ENCODE measurements around the gene AVPR2. TPM values are rescaled to one million over a fixed set of nuclear protein-coding genes. Genes with fewer than 3 reads are reported as not detected.

Gene AVPR2
- total RNA-seq, 1 experiment from 2014 or later = 3.2 TPM

GRCh38 chrX:153947009-153947769 is 42.7 kb downstream of the AVPR2 start:
- no peaks in the 10 kb centered on the region for H3K4me1 ChIP-seq (replicated peaks; ENCODE audit: insufficient read depth)
- H3K9me3 ChIP-seq (ENCODE audit: insufficient read depth, low read depth) = no peaks in the 10 kb centered on the region
- H3K27me3 ChIP-seq (ENCODE audit: insufficient read depth, low read depth) = no peaks in the 10 kb centered on the region
- ChIA-PET POLR2A (ENCODE audit: unreplicated experiment) (interaction anchor here (0.6 to 0.7 kb wide), 2 partner anchors 540 to 584 kb away, joined by 3 to 20 read pairs; no protein-coding TSS in a partner anchor), CTCF (interaction anchor here (0.7 to 1.1 kb wide), 2 partner anchors 19 to 20 kb away, joined by 3 to 8 read pairs; no protein-coding TSS in a partner anchor)
- no peaks in the 10 kb centered on the region for H3K36me3 ChIP-seq (ENCODE audit: low read depth)
- TF ChIP-seq CTCF (conservative IDR thresholded peaks at IDR 0.05) = peak; percentile 83
- no peak for TF ChIP-seq EZH2 (IDR thresholded peaks at IDR 0.05; ENCODE audit: low read depth)
- H3K4me3 ChIP-seq = no peak overlapping the region
- H3F3A ChIP-seq (ENCODE audit: insufficient read depth, low read depth) = peaks cover 7% of the 10 kb centered on the region
- H3K27ac ChIP-seq = no peak overlapping the region
- no peak overlapping the region for H2AFZ ChIP-seq
- no peak overlapping the region for H3K4me2 ChIP-seq
- DNase-seq = peak; percentile 58 to 86
- no peaks in the 10 kb centered on the region for H3K79me2 ChIP-seq (ENCODE audit: low read depth)
- BruUV-seq (replicated peaks) = no TSS peak
- intact Hi-C loops (cut with micrococcal nuclease; ENCODE audit: unreplicated experiment) = loop anchor here (1.0 to 5.0 kb wide), 5 partner anchors 23 to 990 kb away; partner anchors contain the start of gene PLXNB3
- no peaks in the 10 kb centered on the region for H4K20me1 ChIP-seq (ENCODE audit: insufficient read depth)
- no peaks in the 10 kb centered on the region for H3K9me2 ChIP-seq (ENCODE audit: insufficient read depth)

- Histone ChIP-seq H2AFZ (no peak overlapping the region), H3K27ac (no peak overlapping the region), H3K79me2 (ENCODE audit: low read depth) (no peaks in the 10 kb centered on the region), H3K27me3 (ENCODE audit: insufficient read depth, low read depth) (no peaks in the 10 kb centered on the region), H4K20me1 (ENCODE audit: insufficient read depth) (peaks cover 7% of the 10 kb centered on the region; the same call in 1 of the 2 replicates), H3K4me1 (replicated peaks; ENCODE audit: insufficient read depth) (no peaks in the 10 kb centered on the region), H3K9me2 (ENCODE audit: insufficient read depth) (no peaks in the 10 kb centered on the region), H3K4me3 (no peak overlapping the region), H3F3A (ENCODE audit: insufficient read depth, low read depth) (peaks cover 7% of the 10 kb centered on the region), H3K4me2 (no peak overlapping the region), H3K9me3 (ENCODE audit: insufficient read depth, low read depth) (no peaks in the 10 kb centered on the region), H3K36me3 (ENCODE audit: low read depth) (no peaks in the 10 kb centered on the region)
- no peak for DNase-seq
- TF ChIP-seq EZH2 (IDR thresholded peaks at IDR 0.05; ENCODE audit: low read depth) (no peak), CTCF (conservative IDR thresholded peaks at IDR 0.05) (no peak)
- no TSS peak for BruUV-seq (replicated peaks)
- intact Hi-C loops (cut with micrococcal nuclease; ENCODE audit: unreplicated experiment) = loop anchor here (5.0 kb wide), 2 partner anchors 391 to 991 kb away; no protein-coding TSS in a partner anchor
- ChIA-PET POLR2A (ENCODE audit: unreplicated experiment) (no interaction called here), CTCF (interaction anchor here (0.6 to 0.8 kb wide), 3 partner anchors 30 to 500 kb away, joined by 4 to 5 read pairs (median 4); no protein-coding TSS in a partner anchor)
Measured at GRCh38 chrX:153948002-153948466, 43.6 kb downstream of the AVPR2 start.

DNA sequence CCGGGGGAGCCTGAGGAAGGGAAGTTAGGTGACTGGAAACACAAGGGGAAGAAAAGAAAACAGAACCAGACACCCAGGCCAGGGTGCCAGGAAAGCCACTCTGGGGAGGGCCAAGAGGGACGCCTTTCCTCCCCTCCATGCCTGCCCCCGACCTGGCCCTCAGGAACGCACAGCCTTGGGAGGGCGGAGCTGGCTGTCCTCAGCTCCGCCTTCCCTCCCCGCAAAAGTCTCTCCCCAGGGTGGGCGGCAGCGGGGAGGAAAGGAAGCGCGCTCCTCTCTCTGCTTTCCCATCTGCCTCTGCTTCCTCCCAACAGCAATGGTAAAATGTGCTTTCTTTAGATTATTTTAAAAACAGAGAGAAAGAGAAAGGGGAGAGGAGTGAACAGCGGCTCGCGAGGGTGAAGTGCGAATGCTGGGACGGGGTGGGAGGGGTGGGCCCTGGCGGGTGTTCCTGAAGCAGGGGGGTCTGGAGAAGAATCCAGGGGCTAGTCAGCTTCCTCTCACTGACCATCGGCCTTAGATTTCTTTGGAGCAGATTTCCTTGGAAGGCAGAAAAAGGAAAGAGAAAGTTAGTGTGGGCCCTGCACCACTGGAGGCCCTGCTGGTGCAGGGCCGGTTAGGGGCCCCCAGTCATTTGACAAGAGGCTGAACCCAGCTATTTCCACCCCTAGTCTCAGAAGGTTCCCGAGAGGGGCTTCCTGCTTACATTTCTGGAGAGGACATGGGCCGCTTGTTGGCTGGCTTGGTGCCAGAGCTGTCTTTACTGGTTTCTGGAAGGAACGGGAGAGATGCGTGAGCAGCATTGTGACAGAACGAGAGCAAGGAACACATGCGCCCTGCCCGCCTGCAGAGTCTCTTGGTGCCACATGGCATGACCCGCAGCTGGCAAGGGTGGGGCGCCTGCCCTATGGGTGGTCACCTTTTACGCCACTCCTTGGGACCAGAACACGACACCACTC is 44.7 kb downstream of the AVPR2 start:
- Histone ChIP-seq H3K4me3 (no peak overlapping the region), H4K20me1 (ENCODE audit: insufficient read depth) (peaks cover 9% of the 10 kb centered on the region; the same call in 1 of the 2 replicates), H3K27me3 (ENCODE audit: insufficient read depth, low read depth) (no peaks in the 10 kb centered on the region), H3K4me2 (no peak overlapping the region), H3K79me2 (ENCODE audit: low read depth) (no peaks in the 10 kb centered on the region), H3K27ac (no peak overlapping the region), H3F3A (ENCODE audit: insufficient read depth, low read depth) (peaks cover 7% of the 10 kb centered on the region), H3K4me1 (replicated peaks; ENCODE audit: insufficient read depth) (no peaks in the 10 kb centered on the region), H2AFZ (no peak overlapping the region), H3K9me2 (ENCODE audit: insufficient read depth) (no peaks in the 10 kb centered on the region), H3K9me3 (ENCODE audit: insufficient read depth, low read depth) (no peaks in the 10 kb centered on the region), H3K36me3 (ENCODE audit: low read depth) (no peaks in the 10 kb centered on the region)
- TF ChIP-seq EZH2 (IDR thresholded peaks at IDR 0.05; ENCODE audit: low read depth) (no peak), CTCF (conservative IDR thresholded peaks at IDR 0.05) (no peak)
- BruUV-seq (replicated peaks) = TSS peak; percentile 41
- no peak for DNase-seq
- ChIA-PET CTCF (interaction anchor here (0.6 to 0.7 kb wide), 2 partner anchors 100 to 270 kb away, joined by 3 read pairs; no protein-coding TSS in a partner anchor), POLR2A (ENCODE audit: unreplicated experiment) (interaction anchor here (0.6 kb wide), 1 partner anchor 141 kb away, joined by 3 read pairs; no protein-coding TSS in a partner anchor)
- intact Hi-C loops (cut with micrococcal nuclease; ENCODE audit: unreplicated experiment) = loop anchor here (5.0 kb wide), 2 partner anchors 392 to 992 kb away; no protein-coding TSS in a partner anchor

All from PC-9 (cell line).